GM19025 (cell line): ENCODE data around the gene SMAP1.

Source experiments
- ATAC-seq: cut with Tn5 transposase; IDR thresholded peaks from one replicate; pipeline ENCODE4 v1.9.1; 2021; ENCODE audit warnings: mild to moderate bottlenecking, low read depth, moderate library complexity; ENCODE audit not compliant: unreplicated experiment

SMAP1 gene

DNA sequence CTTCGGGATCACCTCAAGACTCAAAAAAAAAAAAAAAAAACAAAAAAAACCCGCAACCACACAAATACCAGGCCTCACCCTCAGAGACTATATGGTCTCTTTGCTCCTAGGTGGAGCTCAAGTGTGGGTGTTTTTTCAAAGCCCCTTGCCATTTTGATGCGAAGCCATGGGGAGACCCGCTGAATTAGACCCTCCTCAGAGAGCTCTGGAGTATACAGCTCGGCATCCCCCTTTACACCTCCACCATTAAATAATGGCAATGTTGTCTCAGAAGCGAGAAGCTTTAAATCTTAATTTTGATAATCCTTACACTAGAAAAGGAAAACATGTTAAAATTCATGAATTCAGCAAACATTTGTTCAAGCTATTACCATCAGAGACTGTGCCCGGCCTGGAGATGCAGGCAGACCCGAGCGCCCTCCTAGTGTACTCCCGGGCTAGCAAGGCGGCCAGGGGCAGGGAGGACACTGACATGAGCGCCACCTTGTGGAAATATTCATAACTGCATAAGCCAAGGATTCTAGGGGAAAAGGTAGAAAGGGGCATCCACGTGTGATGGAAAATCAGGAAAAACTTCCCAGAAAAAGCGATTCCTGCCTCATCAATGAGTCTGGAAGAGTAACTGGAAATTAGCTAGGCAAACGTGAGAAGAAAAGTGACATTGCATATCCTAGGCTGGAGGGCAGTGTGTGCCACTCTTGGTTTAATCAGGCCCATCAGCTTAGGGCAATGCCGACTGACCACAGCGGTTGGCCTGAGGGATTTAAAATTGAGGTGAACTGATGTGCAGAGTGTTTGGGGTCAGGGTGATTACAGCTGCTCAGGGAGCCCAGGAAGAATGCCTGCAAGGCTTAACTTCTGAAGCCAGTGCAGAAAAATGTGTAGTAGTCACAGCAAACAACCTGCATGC, 216.6 kb downstream of the SMAP1 start:
- peak; percentile 68 for ATAC-seq

DNA sequence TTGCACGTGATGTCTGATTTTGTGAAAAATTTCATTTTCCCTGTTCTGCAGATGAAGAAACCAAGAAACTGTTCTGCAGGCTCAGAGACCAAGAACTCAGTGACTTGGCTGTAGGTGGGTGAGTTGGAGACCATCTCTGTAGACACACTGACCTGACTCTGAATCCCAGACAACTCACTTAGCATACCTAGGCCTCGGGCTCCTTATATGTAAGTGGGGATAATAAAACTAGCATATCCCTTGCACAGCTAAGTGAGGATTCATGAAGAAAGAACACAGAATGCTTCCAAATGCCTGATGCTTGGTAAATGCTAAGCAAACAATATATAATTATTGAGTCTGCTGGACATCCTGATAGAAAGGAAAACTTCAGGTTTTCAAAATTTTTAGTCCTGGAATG, 218.4 kb downstream of the SMAP1 start:
- no peak for ATAC-seq

DNA sequence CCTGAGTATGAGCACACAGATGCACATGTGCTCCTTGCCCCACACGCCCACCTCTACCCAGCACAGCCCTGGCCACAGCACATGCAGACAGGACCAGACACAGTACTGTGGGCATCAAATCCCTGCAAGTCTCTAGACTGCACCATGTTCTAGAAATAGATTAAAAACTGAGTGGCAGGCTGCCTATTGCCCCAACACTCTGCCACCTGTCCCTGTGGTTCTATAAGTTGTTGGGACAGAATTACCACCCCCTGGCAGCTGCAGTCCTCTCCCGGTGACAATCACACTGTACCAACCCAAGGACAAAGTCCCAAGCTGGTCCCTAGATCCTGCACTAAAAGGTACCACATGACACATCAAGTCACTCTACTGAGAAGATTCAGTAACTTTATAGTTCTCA, 219.0 kb downstream of the SMAP1 start:
- no peak for ATAC-seq

DNA sequence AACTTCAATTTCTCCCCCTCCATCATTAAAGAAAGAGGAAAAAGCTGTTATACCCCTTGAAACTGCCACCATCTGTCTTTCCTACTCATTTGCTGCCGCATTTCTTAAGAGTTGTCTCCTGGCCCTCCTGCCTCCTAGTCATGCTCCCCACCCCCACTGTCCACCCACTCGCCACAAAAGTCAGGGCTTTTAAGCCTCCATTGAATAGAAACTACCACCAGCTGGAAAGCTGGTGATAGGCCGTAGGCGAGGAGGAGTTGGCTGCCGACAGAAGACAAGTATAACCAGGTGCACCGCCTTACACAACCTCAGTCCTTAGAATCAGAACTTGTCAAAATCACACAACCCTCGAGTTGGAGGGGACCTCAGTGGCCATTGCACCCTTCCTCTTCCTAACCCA, 221.6 kb downstream of the SMAP1 start:
- ATAC-seq, result no peak

DNA sequence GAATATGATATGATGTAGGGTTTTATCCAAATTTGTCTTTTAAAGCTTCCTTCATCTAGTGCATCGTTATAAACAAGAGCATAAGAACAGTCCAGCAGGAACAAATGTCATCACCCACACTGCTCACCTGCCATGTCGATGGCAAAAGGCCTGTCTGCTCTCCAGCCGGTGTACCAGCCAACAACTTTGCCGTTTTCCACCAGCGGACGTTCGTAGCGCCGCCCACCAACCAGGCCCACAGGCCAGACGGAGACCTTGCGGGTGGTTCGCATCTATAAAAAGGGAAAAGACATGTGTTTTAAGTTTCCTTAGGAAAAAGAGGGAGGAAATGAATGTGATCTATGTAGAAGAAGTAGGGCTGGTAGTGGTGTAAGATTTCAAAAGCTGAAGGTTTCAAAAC, 226.3 kb downstream of the SMAP1 start:
- ATAC-seq, result no peak

DNA sequence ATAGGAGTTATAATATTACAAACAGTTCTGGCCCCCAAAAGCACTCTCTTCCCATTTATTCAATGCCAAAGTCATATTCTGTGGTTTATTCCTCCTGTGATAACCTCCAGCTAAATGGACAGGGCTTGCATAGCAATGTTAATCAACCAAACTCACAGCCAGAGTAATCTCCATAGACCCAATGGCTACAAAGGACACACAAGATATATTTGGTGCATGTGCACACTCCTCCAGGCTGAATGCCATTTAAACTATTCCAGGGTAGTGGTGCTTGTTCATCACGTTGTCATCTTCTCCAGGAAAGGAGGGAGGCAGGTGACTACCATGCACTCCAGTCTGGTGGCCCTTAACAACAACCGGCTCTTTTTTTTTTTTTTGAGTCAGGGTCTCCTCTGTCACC, 232.4 kb downstream of the SMAP1 start:
- no peak for ATAC-seq

DNA sequence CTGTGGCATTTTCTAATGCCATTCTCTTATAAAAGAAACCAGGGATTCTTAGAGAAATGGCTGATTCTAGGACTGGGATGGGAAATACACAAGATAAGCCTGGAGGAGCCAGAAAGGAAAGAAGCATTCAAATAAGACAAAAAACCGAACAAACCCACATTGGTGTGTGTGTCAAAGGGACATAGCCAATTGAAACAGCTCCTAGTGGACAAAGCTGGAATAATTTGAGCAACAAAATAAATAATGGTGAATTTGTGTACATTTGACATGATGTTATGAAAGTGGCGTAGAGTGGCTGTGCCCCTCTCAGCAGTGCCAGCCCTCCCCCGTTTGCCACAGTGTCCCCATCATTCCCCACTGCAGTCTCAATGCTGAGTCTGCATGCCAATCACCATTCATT, 233.6 kb downstream of the SMAP1 start:
- no peak for ATAC-seq

DNA sequence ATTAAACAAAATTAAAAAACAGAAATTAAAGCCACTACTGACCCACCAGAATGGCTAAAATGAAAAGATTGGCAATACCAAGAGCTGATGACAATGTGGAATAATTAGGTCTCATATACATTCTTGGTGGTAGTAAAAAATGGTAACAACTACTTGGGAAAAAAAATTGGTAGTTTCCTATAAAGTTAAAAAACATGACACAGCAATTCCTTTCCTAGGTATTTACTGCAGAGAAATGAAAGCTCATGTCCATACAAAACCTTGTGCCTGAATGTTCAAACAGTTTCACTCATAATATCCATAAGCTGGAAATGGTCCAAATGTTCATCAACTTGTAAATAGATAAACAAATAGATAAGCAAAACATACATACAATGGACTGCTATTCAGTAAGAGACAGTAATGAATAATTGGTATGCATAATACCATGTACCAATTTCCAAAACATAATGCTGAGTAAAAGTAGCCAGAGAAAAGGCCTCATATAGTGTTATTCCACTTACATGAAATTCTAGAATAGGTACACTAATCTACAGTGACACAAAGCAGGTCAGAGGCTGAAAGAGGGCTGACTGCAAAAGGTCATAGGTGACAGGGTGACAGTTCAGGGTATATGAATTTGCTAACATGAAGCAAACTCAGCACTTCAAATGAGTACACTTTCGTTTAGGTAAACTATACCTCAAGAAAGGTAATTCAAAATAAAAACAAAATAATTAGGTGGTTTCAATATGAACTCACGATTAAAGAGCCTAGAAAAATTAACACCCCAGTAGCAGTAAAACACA, 236.2 kb downstream of the SMAP1 start:
- ATAC-seq, result no peak

DNA sequence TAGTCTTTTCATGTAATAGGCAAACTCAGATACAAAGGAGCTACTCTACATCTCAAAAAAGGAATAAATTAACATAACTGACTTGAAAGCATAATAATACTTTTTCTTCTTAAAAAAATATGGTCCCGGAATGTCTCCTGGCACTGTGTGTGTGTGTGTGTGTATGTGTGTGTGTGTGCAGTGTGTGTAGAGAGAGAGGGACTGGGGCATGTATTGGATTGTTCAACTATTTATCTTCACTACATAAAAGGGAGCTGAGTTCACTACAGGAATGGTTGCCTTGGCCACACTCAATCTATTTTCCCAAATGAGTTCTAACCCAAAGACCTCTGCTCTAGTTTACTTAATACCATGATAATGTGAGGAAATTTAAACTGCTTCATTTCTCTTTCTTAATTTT, 238.1 kb downstream of the SMAP1 start:
- no peak for ATAC-seq
